Fibroblast of villous mesenchyme (primary cell): ENCODE data around the gene LDB3. TPM values are rescaled to one million over a fixed set of nuclear protein-coding genes. Genes with fewer than 3 reads are reported as not detected.

ENCODE experiments used
- DNase-seq: peaks from one replicate; pipeline ENCODE4 v3.0.0-alpha.2; 2010; ENCODE audit warnings: low read depth
- H3K4me3 ChIP-seq: 2 replicates; pipeline ENCODE4 v1.5.1; 2011; ENCODE audit warnings: low read depth, mild to moderate bottlenecking, low read length
- CTCF ChIP-seq: IDR thresholded peaks from 2 replicates; pipeline ENCODE4 v1.5.1; 2012; ENCODE audit warnings: low read depth, mild to moderate bottlenecking, low read length; ENCODE audit not compliant: insufficient read depth
- total RNA-seq: library from RNA; depleted of rRNA; stranded (reverse); fragments of >200 nt; gene quantifications from 2 replicates; pipeline ENCODE4 v1.2.3, GENCODE V29; 2012

LDB3 gene
- total RNA-seq, 1 donor, result under 0.01 TPM

GRCh38 chr10:86768412-86769062 lies 100.2 kb downstream of the LDB3 start:
- no peak overlapping the region for H3K4me3 ChIP-seq
- no peak for DNase-seq
- no peak for TF ChIP-seq CTCF

DNA sequence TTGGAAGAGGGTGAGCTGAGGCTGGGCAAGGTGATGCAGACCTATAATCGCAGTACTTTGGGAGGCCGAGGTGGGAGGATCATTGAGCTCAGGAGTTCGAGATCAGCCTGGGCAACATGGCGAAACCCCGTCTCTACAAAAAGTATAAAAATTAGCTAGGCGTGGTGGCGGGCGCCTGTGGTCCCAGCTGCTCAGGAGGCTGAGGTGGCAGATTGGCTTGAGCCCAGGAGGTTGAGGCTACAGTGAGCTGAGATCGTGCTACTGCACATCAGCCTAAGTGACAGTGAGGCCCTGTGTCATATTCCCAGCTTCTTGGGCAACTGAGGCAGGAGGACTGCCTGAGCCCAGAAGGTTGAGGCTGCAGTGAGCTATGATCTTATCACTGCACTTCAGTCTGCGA lies 101.7 kb downstream of the LDB3 start:
- DNase-seq, result no peak
- no peak overlapping the region for H3K4me3 ChIP-seq
- TF ChIP-seq CTCF, result no peak

DNA sequence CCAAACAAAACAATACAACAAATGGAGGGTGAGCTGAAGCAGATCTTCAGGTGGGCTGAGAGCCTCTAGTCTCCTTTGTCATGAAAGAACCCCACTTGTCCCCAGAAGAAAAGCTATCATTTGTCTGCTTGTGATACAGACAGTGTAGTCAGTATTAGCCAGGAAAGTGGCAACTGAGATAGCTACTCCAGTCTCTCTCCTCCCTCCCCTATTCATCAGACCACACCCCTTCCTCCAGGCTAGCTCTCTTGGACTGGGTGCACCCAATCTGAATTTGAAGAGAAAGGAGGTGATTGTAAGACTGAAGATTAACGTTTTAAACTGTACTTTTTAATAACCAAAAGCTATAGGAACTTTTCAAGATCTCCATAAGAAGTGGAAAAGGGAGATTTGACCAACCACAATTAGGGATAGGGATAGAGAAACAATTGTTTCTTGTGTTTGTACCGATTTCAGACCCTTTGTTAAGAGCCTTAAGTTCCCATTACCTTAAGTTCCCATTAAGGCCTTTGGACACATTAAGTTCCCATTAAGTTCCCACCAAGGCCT lies 102.2 kb downstream of the LDB3 start:
- H3K4me3 ChIP-seq, result no peak overlapping the region
- no peak for TF ChIP-seq CTCF
- DNase-seq, result no peak

DNA sequence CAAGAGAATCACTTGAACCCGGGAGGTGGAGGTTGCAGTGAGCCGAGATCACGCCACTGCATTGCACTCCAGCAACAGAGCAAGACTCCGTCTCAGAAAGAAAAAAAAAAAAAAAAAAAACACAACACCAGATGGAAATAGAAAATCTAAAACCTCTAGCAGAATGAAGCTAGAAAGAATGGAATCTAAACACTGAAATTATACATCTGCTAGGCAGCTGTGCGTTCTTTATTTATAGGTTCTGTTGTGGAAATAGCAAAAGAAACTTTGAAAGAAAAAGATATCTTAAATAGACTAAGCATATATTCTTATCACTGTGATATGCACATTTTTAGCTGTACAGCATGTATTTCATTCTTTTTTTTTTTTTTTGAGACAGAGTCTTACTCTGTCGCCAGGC lies 105.2 kb downstream of the LDB3 start:
- TF ChIP-seq CTCF, result no peak
- peak; percentile 61 for DNase-seq
- H3K4me3 ChIP-seq, result no peak overlapping the region

- TF ChIP-seq CTCF, result no peak
- peak; percentile 63 for DNase-seq
- H3K4me3 ChIP-seq, result no peak overlapping the region
These were observed 107.0 kb downstream of the LDB3 start for GRCh38 chr10:86775056-86775869.

DNA sequence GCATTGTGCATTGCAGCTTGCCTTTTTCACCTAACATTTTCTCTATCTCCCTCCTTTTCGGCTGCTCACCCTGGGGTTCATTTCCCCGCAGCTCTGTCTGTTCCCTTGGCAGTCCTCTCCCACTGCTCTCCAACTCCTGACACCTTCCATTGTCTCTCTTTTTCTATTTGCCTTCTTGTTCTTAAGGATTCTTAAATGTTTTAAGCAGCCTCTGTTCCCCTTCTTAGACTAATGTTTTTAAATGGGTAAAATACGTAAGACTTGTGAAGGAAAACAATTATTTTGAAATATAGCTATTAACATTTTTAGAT lies 107.5 kb downstream of the LDB3 start:
- no peak for TF ChIP-seq CTCF
- DNase-seq, result no peak
- H3K4me3 ChIP-seq, result no peak overlapping the region
